ENCODE results near the gene ZNF165.

- TF ChIP-seq ZNF274 (IDR thresholded peaks at IDR 0.05; ENCODE audit: low read depth, low read length) (no peak), SUZ12 (IDR thresholded peaks at IDR 0.05; ENCODE audit: extremely low read depth, insufficient read depth, insufficient read length) (no peak), YY1 (IDR thresholded peaks at IDR 0.05; ENCODE audit: insufficient read depth, insufficient read length) (no peak)
Observed at GRCh38 chr6:28134716-28135115, 54.3 kb downstream of the ZNF165 start.
